ELR (cell line): Measurements from ENCODE around the gene MCRIP1.
A peak's percentile ranks its signal among the peaks of the same experiment; 100 is the strongest.

Experiments used
- DNase-seq: peaks from one replicate; pipeline ENCODE4 v3.0.0-alpha.2; 2015; ENCODE audit warnings: low read depth

MCRIP1 gene

DNA sequence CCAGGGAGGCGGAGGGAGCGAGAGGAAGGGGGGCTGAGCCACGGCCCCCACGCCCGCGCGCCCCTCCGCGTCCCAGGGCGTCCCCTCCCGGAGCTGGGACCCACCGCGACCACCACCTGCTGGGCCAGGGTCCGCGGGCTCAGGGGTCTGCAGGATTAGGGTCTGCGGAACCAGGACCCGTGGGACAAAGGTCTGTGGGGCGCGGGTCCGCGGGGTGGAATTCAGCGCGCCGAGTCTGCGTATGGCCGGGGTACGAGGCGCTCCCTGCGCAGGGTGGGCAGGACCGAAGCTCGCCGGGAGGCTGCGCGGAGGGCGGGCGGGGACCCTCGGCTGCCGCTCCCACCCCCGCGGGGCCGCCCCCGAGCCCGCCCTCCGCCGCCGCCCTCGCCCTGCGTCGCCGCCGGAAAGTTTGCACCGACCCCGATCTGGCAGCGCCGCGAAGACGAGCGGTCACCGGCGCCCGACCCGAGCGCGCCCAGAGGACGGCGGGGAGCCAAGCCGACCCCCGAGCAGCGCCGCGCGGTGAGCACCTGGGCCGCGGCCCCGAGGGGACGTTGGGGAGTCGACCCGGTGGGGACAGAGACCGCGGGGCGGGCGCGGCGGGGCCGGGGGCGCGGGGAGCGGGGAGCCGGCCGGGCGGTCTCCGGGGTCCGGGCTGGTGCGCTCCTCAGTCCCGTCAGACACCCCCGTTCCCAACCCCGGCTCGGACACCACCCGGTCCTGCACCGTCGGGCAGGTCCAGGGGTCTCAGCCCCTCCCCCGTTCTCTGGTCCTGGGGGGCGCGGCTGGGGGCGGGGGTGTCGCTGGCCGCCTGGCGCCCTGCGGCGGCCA lies 29.1 kb downstream of the MCRIP1 start, which contains the start of gene GCGR:
Gene GCGR, plus strand, starts transcription at position 423 of the 831 bp plus-strand sequence. CDS start 4,869 bp downstream, outside the sequence.
- DNase-seq = no peak

DNA sequence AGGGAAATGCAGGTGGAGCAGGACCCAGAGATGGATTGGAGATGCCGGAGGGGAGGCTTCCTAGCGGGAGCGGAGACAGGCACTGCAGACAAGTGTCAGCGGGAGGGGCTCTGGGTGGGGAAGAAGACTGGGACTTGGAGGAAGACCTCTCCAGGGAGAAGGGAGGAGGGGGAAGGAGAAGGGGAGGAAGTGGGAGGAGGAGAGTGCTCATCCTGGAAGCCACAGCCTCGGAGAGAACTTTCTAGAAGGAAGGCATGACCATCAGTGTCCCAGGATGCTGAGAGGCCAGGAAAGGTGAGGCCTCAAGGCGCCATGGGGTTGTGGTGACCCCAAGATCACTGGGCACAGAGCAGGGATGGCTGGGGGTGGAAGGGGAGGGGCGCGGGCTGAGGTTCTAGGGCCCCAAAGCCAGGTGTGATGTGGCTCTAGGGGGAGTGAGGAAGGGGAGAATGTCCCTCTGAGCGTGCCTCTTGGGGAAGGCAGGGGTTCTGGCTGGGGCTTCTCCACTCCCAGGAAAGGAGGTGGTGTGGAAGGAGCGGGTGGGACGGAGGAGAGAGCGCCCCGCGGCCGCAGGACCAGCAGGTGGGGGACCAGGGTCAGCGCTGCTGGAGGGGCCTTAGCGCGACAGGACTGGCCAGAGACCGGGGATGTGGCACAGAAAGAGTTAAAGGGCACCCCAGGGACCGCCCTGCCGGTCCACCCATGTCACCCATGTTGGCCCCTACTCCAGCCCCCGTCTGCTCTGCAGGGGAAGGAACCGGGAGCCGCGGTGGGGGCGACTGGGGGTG lies 30.0 kb downstream of the MCRIP1 start:
- DNase-seq = no peak

DNA sequence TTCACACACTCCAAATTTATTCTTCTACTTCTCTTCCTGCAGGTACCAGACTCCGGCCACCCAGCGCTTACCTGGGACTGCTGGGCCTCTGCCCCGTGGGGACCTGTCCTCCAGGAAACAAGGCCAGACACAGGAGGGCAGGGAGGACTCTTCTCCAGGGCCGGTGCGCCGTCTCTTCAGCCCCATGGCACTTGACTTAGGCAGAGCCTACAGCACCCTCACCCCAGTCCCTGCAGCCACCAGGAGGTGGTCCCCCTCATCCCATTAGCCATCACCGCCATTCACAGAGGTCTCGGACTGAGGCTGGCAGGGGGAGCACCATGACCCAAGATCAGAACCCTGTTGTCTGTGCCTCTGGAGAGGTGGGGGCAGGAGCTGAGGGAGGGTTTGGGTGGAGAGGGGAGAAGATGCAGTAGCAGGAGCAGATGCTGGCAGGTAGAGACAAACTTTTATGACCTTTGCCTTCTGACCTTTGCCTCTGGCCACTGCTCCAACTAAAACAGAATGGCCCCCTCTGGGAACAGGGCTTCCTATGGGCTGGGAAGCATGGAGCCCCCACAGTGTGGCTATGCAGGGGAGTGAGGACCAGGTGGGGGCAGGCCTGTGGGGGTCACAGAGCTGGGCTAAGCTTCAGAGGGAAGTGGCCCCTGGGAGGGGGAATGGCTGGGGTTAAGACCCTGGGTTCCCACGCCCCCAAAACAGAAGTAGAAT lies 30.9 kb downstream of the MCRIP1 start:
- DNase-seq = no peak

DNA sequence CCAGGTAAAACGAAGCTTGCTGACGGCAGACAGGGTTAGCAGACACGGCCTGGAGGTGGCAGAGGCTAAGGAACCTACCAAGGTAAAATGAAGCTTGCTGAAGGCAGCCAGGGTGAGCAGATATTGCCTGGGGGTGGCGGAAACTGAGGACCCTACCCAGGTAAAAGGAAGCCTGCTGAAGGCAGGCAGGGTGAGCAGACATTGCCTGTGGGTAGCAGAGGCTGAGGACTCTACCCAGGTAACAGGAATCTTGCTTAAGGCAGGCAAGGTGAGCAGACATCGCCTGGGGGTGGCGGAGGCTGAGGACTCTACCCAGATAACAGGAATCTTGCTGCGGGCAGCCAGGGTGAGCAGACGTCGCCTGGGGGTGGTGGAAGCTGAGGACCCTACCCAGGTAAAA lies 31.8 kb downstream of the MCRIP1 start:
- no peak for DNase-seq

DNA sequence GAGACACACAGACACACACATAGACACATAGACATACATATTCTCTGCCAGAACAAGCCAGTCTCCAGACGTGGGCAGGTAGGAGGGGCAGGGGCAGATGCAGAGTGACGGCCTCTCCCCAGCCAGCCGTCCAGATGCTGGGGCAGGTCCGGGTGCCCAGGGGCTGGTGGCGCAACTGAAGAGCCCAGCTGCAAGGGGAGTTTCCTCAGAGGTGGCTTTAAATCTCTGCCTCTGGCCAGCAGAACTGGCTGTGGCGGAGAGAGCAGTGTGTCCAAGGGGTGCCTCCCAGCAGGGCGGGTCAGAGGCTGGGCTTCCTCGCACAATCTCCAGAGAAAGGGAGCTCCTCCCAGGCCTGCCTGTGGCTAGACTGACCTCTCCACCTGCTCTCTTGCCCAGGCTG lies 38.6 kb downstream of the MCRIP1 start:
- peak; percentile 24 for DNase-seq

DNA sequence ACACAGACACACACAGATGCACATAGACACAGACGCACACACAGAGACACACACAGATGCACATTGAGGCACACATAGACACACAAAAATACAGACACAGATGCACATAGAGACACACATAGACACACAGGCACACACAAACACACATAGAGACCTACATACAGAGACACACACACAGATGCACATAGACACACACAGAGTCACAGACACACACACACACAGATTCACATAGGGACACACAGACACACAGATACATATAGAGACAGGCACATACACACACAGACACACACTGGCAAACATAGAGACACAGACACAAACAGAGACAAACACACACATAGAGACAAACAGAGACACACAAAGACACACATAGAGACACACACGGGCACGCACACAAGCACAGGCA lies 39.0 kb downstream of the MCRIP1 start:
- no peak for DNase-seq

DNA sequence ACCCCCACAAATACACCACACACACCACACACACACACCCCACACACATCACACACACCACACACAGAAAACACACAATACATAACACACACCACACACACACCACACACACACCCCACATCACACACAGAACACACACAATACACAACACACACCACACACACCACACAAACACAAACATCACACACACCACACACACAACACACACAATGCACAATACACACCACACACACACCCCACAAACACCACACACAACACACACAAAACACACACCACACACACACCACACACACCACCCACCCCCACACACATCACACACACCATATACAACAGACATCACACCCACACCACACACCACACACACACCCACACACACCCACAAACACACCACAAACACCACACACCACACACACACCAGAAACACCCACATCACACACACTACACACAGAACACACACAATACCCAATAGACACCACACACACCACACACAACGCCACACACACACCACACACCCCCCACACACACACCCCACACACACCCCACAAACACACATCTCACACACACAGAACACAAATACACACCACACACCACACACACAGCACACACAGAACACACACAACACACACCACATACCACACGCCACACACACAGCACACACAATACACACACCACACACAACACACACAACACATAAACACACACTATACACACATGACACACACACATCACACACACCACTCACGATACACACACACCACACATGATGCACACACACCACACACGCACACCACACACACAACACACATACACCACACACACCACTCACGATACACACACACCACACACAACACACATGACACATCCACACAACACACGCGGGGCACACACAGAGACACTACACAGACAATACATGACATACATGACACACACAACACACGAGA lies 40.1 kb downstream of the MCRIP1 start:
- no peak for DNase-seq
